ENCODE results near the gene SORCS1. TPM values are rescaled to one million over a fixed set of nuclear protein-coding genes. Genes with fewer than 3 reads are reported as not detected.

The SORCS1 gene
- total and polyA plus RNA-seq, 2 donors from 2014 or later: 0.76 to 2.4 TPM

DNA sequence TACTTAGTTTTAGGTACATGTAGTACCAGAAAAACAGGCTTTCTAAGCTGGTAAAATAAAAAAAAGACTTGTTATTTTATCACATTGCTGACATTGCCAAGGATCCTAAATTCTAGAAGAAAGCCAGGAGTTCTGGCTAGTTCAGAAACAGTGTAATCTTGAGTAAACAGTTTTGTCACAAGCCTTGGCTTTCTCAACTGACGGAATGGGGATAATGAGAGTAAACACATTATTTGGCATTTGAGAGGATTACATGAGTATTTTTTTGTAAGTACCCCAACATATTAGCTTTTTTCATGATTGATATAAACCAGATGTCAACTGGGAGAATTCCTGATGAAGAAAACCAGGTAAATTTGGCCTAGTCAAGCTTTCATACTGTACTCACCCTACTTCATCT is 269.8 kb downstream of the SORCS1 start:
- Histone ChIP-seq H3K9ac (ENCODE audit: low read length in 3 of 3) (no peak overlapping the region), H3K9me3 (ENCODE audit: control insufficient read depth in 2 of 3, insufficient read depth in 1 of 3, low read length in 3 of 3) (no peaks in the 10 kb centered on the region), H3K4me3 (ENCODE audit: low read length in 3 of 3) (no peak overlapping the region), H3K36me3 (ENCODE audit: control insufficient read depth in 2 of 3, insufficient read depth in 3 of 3, low read length in 3 of 3) (no peaks in the 10 kb centered on the region), H3K27ac (ENCODE audit: low read depth in 2 of 2, low read length in 2 of 2) (no peak overlapping the region), H3K27me3 (ENCODE audit: control insufficient read depth, insufficient read depth, low read length) (no peaks in the 10 kb centered on the region), H3K4me1 (ENCODE audit: control insufficient read depth in 2 of 3, insufficient read depth in 2 of 3, low read depth in 1 of 3, low read length in 3 of 3) (peaks cover 0 to 3% (median 0%) of the 10 kb centered on the region in 3 donors)
- no peak for FAIRE-seq
- intact Hi-C loops (cut with DNase I): no loop called here
- TF ChIP-seq, protein P1, sequence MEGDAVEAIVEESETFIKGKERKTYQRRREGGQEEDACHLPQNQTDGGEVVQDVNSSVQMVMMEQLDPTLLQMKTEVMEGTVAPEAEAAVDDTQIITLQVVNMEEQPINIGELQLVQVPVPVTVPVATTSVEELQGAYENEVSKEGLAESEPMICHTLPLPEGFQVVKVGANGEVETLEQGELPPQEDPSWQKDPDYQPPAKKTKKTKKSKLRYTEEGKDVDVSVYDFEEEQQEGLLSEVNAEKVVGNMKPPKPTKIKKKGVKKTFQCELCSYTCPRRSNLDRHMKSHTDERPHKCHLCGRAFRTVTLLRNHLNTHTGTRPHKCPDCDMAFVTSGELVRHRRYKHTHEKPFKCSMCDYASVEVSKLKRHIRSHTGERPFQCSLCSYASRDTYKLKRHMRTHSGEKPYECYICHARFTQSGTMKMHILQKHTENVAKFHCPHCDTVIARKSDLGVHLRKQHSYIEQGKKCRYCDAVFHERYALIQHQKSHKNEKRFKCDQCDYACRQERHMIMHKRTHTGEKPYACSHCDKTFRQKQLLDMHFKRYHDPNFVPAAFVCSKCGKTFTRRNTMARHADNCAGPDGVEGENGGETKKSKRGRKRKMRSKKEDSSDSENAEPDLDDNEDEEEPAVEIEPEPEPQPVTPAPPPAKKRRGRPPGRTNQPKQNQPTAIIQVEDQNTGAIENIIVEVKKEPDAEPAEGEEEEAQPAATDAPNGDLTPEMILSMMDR (IDR thresholded peaks at IDR 0.05; ENCODE audit: borderline replicate concordance, extremely low read depth, insufficient read depth): no peak
- DNase-seq: peak in 1 of 5 donors; percentile 42

DNA sequence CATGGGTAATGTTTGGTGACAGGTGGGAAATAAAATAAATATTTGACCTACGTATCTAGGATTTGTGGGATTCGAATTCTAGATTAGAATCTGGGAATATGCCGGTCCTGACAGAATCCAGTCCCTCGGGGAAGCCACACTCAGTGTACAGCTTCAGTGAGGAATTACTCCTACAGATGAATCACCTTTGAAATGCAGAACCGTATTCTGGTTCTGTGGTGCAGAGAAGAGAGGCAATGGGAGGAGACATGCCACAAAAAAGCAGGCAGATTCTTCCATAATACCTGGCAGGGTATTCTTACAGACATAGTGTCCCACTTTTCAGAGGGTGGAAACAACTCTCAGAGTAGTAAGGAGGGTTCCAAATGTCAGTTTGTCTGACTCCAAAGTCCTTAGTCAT is 286.9 kb downstream of the SORCS1 start:
- H3K4me1 ChIP-seq (ENCODE audit: control insufficient read depth in 2 of 3, insufficient read depth in 2 of 3, low read depth in 1 of 3, low read length in 3 of 3): no peaks in the 10 kb centered on the region
- no peak overlapping the region for H3K9ac ChIP-seq (ENCODE audit: low read length in 3 of 3)
- TF ChIP-seq, protein P1 (IDR thresholded peaks at IDR 0.05; ENCODE audit: borderline replicate concordance, extremely low read depth, insufficient read depth): no peak
- H3K9me3 ChIP-seq (ENCODE audit: control insufficient read depth in 2 of 3, insufficient read depth in 1 of 3, low read length in 3 of 3): peaks cover 0 to 7% (median 2%) of the 10 kb centered on the region in 3 donors
- no peaks in the 10 kb centered on the region for H3K27me3 ChIP-seq (ENCODE audit: control insufficient read depth, insufficient read depth, low read length)
- FAIRE-seq (no peak), DNase-seq (no peak)
- H3K27ac ChIP-seq (ENCODE audit: low read depth in 2 of 2, low read length in 2 of 2): no peak overlapping the region
- H3K4me3 ChIP-seq (ENCODE audit: low read length in 3 of 3): no peak overlapping the region
- H3K36me3 ChIP-seq (ENCODE audit: control insufficient read depth in 2 of 3, insufficient read depth in 3 of 3, low read length in 3 of 3): no peaks in the 10 kb centered on the region
- intact Hi-C loops (cut with DNase I): no loop called here

DNA sequence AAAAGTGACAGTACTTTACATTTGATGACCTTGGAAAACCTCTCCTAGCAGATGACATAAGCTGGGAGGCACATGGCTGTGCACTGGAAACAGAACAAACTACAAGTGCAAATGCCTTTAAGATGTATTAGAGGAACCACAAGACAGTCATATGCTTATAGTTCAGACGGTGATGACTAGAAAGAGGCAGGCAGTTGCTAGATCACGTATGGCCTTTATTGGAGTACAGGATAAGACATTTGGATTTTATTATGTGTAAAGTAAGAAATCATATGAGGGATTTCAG is 290.0 kb downstream of the SORCS1 start:
- H3K9ac ChIP-seq (ENCODE audit: low read length in 3 of 3): no peak overlapping the region
- no peak overlapping the region for H3K4me3 ChIP-seq (ENCODE audit: low read length in 3 of 3)
- no peaks in the 10 kb centered on the region for H3K36me3 ChIP-seq (ENCODE audit: control insufficient read depth in 2 of 3, insufficient read depth in 3 of 3, low read length in 3 of 3)
- intact Hi-C loops (cut with DNase I): no loop called here
- no peaks in the 10 kb centered on the region for H3K27me3 ChIP-seq (ENCODE audit: control insufficient read depth, insufficient read depth, low read length)
- peaks cover 1 to 9% (median 2%) of the 10 kb centered on the region in 3 donors for H3K9me3 ChIP-seq (ENCODE audit: control insufficient read depth in 2 of 3, insufficient read depth in 1 of 3, low read length in 3 of 3)
- H3K4me1 ChIP-seq (ENCODE audit: control insufficient read depth in 2 of 3, insufficient read depth in 2 of 3, low read depth in 1 of 3, low read length in 3 of 3): no peaks in the 10 kb centered on the region
- TF ChIP-seq, protein P1 (IDR thresholded peaks at IDR 0.05; ENCODE audit: borderline replicate concordance, extremely low read depth, insufficient read depth): no peak
- DNase-seq: no peak
- no peak for FAIRE-seq
- H3K27ac ChIP-seq (ENCODE audit: low read depth in 2 of 2, low read length in 2 of 2): no peak overlapping the region
